Prostate gland (tissue), 2 donors: ENCODE data around the gene CPXM2. TPM values are rescaled to one million over a fixed set of nuclear protein-coding genes. Genes with fewer than 3 reads are reported as not detected.

ENCODE experiments used
- DNase-seq: peaks from one replicate; pipeline ENCODE4 v3.0.0-alpha.2; 2019; ENCODE audit warnings: low spot score
- H3K27ac ChIP-seq, 2 donors: fragments of 200-600 bp; sonication (generic); 2 replicates each; pipeline ENCODE4 v1.5.1; 2017 to 2019
- H3K27me3 ChIP-seq: fragments of 200-600 bp; sonication (generic); replicated peaks from 2 replicates; pipeline ENCODE4 v1.5.1; 2019; ENCODE audit not compliant: insufficient read depth
- H3K36me3 ChIP-seq, 2 donors: fragments of 200-600 bp; sonication (generic); 1 replicate in 1 of 2; 2 replicates in 1 of 2; pipeline versions ENCODE4 v1.5.1 to v1.8.1; 2017 to 2019
- H3K4me1 ChIP-seq: fragments of 200-600 bp; sonication (generic); replicated peaks from 2 replicates; pipeline ENCODE4 v1.5.1; 2019
- H3K4me3 ChIP-seq, 2 donors: fragments of 200-600 bp; sonication (generic); 2 replicates each; pipeline ENCODE4 v1.5.1; 2017 to 2019
- H3K9me3 ChIP-seq: fragments of 200-600 bp; sonication (generic); 2 replicates; pipeline ENCODE4 v1.5.1; 2017
- POLR2A ChIP-seq: fragments of 450-650 bp; IDR thresholded peaks from one replicate; pipeline ENCODE4 v1.6.1; 2016; ENCODE audit warnings: antibody characterized with exemption, mild to moderate bottlenecking
- POLR2AphosphoS5 ChIP-seq: sonication (generic); formaldehyde crosslinking; IDR thresholded peaks from one replicate; pipeline ENCODE4 v1.6.1; 2017; ENCODE audit warnings: antibody characterized with exemption
- WGBS: methylation state at CpG from one replicate; pipeline ENCODE4 v1.1.5; 2018; 5-methylcytosine and 5-hydroxymethylcytosine counted together
- intact Hi-C: fragments of 100-400 bp; cut with DNase I; formaldehyde crosslinking; loops from one replicate; pipeline ENCODE4 v1.14.2; 2022
- total RNA-seq, 2 donors: library from RNA; depleted of rRNA; stranded (reverse); fragments of >200 nt; gene quantifications; one replicate each; pipeline ENCODE4 v1.1.0, GENCODE V29; 2016
- TF ChIP-seq, protein P1 (sequence below), 4 experiments: fragments of 200-600 bp in 2 of 4; fragments of 450-650 bp in 2 of 4; sonication (generic) in 2 of 4; IDR thresholded peaks; 1 replicate in 3 of 4; 2 replicates in 1 of 4; pipeline ENCODE4 v1.5.1; 2016 to 2019; ENCODE audit warnings: antibody characterized with exemption in 4 of 4, mild to moderate bottlenecking in 2 of 4, moderate library complexity in 2 of 4

Gene CPXM2
- total RNA-seq, 2 donors from 2014 or later = 5.4 to 27.4 TPM

DNA sequence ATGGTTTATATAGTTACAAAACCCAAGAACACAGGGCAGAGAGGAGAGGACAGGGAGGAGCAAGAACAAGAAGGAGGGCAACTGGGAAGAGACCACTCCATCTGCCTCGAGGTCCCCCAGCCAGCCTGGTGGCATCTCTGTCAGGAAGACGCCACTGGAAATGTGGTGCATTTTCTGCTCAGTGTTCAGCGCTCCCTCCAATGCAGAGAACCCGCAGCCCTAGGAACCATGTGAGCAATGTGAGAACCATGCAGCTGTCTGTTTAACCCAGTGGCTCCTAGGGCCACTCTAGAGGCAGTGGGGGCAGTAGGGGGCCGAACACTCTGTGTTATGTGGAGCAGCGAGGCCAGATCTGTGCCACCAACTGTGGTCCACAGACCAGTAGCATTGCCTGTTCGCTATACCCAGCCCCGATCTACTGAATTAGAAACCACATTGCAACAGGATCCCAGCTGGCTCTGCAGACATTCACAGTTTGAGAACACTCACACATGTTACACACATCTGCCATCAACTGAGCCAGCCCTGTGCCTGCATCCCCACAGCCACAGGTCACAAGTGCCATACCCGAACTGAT is 110.2 kb downstream of the CPXM2 start:
- no peak overlapping the region for H3K4me3 ChIP-seq
- WGBS = 84% methylated on average over 9 of the region's 9 CpGs
- no peak overlapping the region for H3K27ac ChIP-seq
- no peaks in the 10 kb centered on the region for H3K4me1 ChIP-seq
- intact Hi-C loops = no loop called here
- H3K36me3 ChIP-seq = no peaks in the 10 kb centered on the region
- no peaks in the 10 kb centered on the region for H3K9me3 ChIP-seq
- no peak for DNase-seq
- TF ChIP-seq POLR2AphosphoS5 = no peak
- no peak for TF ChIP-seq POLR2A
- TF ChIP-seq, protein P1, sequence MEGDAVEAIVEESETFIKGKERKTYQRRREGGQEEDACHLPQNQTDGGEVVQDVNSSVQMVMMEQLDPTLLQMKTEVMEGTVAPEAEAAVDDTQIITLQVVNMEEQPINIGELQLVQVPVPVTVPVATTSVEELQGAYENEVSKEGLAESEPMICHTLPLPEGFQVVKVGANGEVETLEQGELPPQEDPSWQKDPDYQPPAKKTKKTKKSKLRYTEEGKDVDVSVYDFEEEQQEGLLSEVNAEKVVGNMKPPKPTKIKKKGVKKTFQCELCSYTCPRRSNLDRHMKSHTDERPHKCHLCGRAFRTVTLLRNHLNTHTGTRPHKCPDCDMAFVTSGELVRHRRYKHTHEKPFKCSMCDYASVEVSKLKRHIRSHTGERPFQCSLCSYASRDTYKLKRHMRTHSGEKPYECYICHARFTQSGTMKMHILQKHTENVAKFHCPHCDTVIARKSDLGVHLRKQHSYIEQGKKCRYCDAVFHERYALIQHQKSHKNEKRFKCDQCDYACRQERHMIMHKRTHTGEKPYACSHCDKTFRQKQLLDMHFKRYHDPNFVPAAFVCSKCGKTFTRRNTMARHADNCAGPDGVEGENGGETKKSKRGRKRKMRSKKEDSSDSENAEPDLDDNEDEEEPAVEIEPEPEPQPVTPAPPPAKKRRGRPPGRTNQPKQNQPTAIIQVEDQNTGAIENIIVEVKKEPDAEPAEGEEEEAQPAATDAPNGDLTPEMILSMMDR (IDR thresholded peaks at IDR 0.05) = no peak
- peaks cover 1% of the 10 kb centered on the region for H3K27me3 ChIP-seq

DNA sequence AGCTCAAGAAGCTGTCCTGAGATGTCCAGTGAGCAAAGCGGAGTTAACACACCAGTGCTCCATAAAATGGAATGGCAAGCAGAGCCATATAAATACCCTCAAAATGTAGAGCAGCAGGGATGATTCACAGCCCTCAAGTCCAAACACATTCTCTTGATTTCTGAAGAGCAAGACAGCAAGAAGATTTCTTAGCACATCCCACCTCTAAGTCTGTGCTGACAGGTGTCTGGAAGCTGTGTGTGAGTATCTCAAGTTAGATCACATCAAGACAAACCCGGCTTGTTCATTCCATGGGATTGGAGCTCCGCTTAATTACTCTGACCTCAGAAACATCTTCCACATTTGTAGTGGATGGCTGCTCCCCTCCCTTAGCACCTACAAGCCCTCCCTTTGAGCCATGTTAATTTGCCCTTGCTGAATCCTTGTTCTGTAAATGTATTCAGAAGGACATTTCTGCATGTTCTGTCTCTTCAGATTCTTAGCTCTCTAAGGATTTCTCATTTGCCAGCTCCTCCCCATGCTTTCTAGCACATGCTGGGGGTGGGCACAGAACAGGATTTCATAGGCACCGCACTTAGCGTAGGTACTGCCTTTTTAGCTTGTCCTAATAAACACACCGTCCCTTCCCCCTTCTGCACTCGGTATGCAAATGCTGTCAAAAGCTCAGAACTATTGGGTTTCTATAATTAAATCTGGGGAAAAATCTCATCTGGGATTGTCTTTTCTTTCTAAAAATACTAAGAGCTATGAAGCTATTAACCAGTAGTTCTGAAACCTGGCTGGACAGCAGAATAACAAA is 112.7 kb downstream of the CPXM2 start:
- Histone ChIP-seq H3K4me1 (no peaks in the 10 kb centered on the region), H3K9me3 (no peaks in the 10 kb centered on the region), H3K27ac (no peak overlapping the region), H3K36me3 (no peaks in the 10 kb centered on the region), H3K4me3 (no peak overlapping the region), H3K27me3 (no peaks in the 10 kb centered on the region)
- 41% methylated on average over 7 of the region's 7 CpGs for WGBS
- no peak for DNase-seq
- intact Hi-C loops = no loop called here
- TF ChIP-seq POLR2AphosphoS5 = no peak
- TF ChIP-seq, protein P1 (IDR thresholded peaks at IDR 0.05) = no peak
- TF ChIP-seq POLR2A = no peak

DNA sequence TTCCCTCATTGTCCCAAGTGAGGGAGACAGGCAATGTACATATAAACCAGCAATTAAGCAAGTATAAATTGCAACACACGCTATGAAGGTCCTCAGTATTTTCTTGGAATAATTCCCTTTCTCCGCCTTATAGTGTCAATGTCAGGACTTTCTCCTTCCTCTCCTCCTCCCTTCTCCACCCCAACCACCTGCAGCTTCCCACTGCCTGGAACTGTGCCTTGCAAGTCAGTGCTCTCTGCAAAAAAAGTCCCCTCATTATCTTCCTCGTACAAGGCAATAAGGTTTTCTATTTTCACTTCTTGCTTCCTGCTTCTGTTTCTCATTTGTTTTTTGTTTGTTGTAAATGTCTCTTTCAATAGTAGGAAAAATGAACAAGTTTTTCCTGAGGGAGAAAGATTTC is 113.7 kb downstream of the CPXM2 start:
- H3K27me3 ChIP-seq = no peaks in the 10 kb centered on the region
- no peaks in the 10 kb centered on the region for H3K4me1 ChIP-seq
- H3K36me3 ChIP-seq = no peaks in the 10 kb centered on the region
- intact Hi-C loops = no loop called here
- H3K27ac ChIP-seq = no peak overlapping the region
- TF ChIP-seq POLR2AphosphoS5 = no peak
- no peak for TF ChIP-seq POLR2A
- TF ChIP-seq, protein P1 (IDR thresholded peaks at IDR 0.05) = no peak
- H3K9me3 ChIP-seq = no peaks in the 10 kb centered on the region
- WGBS = 52% methylated on average over 3 of the region's 3 CpGs
- no peak for DNase-seq
- no peak overlapping the region for H3K4me3 ChIP-seq

DNA sequence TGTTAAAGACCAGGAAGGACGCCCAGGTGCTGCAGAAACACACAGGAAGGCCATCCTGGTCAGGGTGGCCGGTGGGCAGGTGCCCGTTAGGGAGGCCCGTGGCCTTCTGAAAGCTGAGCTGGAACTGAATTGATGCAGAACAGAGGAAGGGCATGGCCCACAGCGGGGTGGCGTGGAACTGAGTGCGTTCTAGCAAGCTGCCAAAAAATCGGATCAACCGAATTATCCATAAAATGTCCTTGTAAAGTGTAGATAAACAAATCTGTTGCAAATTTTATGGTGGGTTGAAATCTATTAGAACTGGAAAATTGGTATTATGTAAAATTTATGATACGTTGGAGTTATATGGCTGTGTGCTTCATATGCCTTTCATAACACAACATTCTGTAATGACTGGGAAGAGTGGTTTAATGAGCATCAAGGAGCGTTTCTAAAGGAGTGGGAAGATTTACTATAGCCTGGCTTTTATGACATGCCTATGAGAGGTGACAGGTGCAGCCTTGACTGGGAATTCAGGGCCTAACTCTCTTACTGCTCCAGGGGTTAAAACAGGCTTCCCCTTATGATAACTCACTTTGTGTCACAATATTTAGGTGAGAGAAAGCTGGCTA is 117.4 kb downstream of the CPXM2 start:
- Histone ChIP-seq H3K27me3 (no peaks in the 10 kb centered on the region), H3K9me3 (no peaks in the 10 kb centered on the region), H3K4me1 (no peaks in the 10 kb centered on the region), H3K36me3 (no peaks in the 10 kb centered on the region), H3K4me3 (no peak overlapping the region), H3K27ac (no peak overlapping the region)
- WGBS = 63% methylated on average over 11 of the region's 11 CpGs
- DNase-seq = no peak
- intact Hi-C loops = no loop called here
- TF ChIP-seq POLR2A (no peak), POLR2AphosphoS5 (no peak)
- TF ChIP-seq, protein P1 (IDR thresholded peaks at IDR 0.05) = no peak
